Measurements from ENCODE around the gene CLEC20A. TPM values are rescaled to one million over a fixed set of nuclear protein-coding genes. Genes with fewer than 3 reads are reported as not detected.

The CLEC20A gene
- total and polyA plus RNA-seq, 2 of the 8 experiments (the other 6 are each of a cell fraction or from before 2014, with no cell fraction given) = not detected

- H3K9ac ChIP-seq (replicated peaks in 1 of 4; ENCODE audit: extremely low read depth in 1 of 4, low read depth in 3 of 4, low read length in 3 of 4) = no peak overlapping the region
- FAIRE-seq = peak; percentile 13
- no peaks in the 10 kb centered on the region for H3K23me2 ChIP-seq (ENCODE audit: low read depth, low read length)
- 0 out of 2 replicates have a peak, but pooled peaks cover 1% of the 10 kb centered on the region for H3K79me1 ChIP-seq (ENCODE audit: low read depth, low read length)
- POLR2A ChIA-PET (ENCODE audit: partially characterized antibody) = no interaction called here
- WGBS, 2 experiments (ENCODE audit: extremely low coverage in 1 of 2, insufficient coverage in 1 of 2, insufficient read length in 1 of 2, insufficient replicate concordance in 2 of 2, low coverage in 1 of 2, low lambda C conversion rate in 2 of 2, missing lambda C conversion rate in 1 of 2) = 100% methylated on average over 1 of the region's 1 CpG; no CpG with 5 or more reads in 1 of the 2 experiments
- H3K14ac ChIP-seq (ENCODE audit: insufficient read length) = no peak overlapping the region
- H2BK120ac ChIP-seq (replicated peaks; ENCODE audit: low read depth, low read length) = no peak overlapping the region
- H3K4me3 ChIP-seq (ENCODE audit: extremely low read depth in 1 of 4, insufficient read depth in 2 of 4, low read depth in 3 of 4, low read length in 4 of 4) = no peak overlapping the region
- no peak overlapping the region for H2AK5ac ChIP-seq (ENCODE audit: low read depth, low read length)
- H3K23ac ChIP-seq (ENCODE audit: insufficient read length) = no peak overlapping the region
- no peak overlapping the region for H4K91ac ChIP-seq (replicated peaks; ENCODE audit: insufficient read length, low read length)
- H3K9me3 ChIP-seq (ENCODE audit: insufficient read depth in 2 of 2, low read depth in 1 of 2, low read length in 1 of 2) = no peaks in the 10 kb centered on the region
- no peak for TF ChIP-seq BRCA1 (IDR thresholded peaks at IDR 0.05; ENCODE audit: low read depth, low read length)
- DNase-seq (ENCODE audit: low read depth in 1 of 2, low spot score in 2 of 2) = no peak
- H3K36me3 ChIP-seq (ENCODE audit: control insufficient read depth in 2 of 4, insufficient read depth in 4 of 4, low read length in 3 of 4) = peaks cover 0 to 3% (median 1%) of the 10 kb centered on the region in 4 experiments; a peak in 4 of 8 replicates
- no peaks in the 10 kb centered on the region for H3K27me3 ChIP-seq (replicated peaks in 1 of 4; ENCODE audit: control insufficient read depth in 3 of 4, extremely low read depth in 1 of 4, insufficient read depth in 3 of 4, low read length in 3 of 4)
- no peak overlapping the region for H3K4me2 ChIP-seq (ENCODE audit: insufficient read depth in 1 of 2, low read depth in 2 of 2, low read length in 2 of 2)
- H4K20me1 ChIP-seq (replicated peaks in 1 of 2; ENCODE audit: control insufficient read depth in 1 of 2, insufficient read depth in 2 of 2, low read length in 2 of 2) = no peaks in the 10 kb centered on the region
- CTCF ChIA-PET (ENCODE audit: partially characterized antibody) = interaction anchor here (0.7 kb wide), 1 partner anchor 49 kb away, joined by 3 read pairs; no protein-coding TSS in a partner anchor
- H3K4ac ChIP-seq (replicated peaks; ENCODE audit: insufficient read length, low read depth, low read length) = no peak overlapping the region
- H4K5ac ChIP-seq (ENCODE audit: insufficient read length, low read depth, low read length) = no peak overlapping the region
- H3K4me1 ChIP-seq (replicated peaks in 1 of 4; ENCODE audit: control insufficient read depth in 3 of 4, insufficient read depth in 4 of 4, low read length in 3 of 4) = peaks cover 0 to 3% (median 0%) of the 10 kb centered on the region in 4 experiments; a peak in 1 of 7 replicates
- no peak overlapping the region for H2BK20ac ChIP-seq (ENCODE audit: low read length)
- no peak overlapping the region for H2BK12ac ChIP-seq (ENCODE audit: low read depth, low read length)
- no peak overlapping the region for H3K18ac ChIP-seq (ENCODE audit: extremely low read depth, low read length)
- no peak overlapping the region for H3K27ac ChIP-seq (ENCODE audit: low read depth, low read length)
- H2BK5ac ChIP-seq (ENCODE audit: low read depth, low read length) = no peak overlapping the region
- H4K8ac ChIP-seq (ENCODE audit: extremely low read depth, insufficient read depth, low read length) = no peak overlapping the region
- no peak overlapping the region for H3K56ac ChIP-seq (replicated peaks; ENCODE audit: insufficient read length, low read depth, low read length)
- H2AFZ ChIP-seq (ENCODE audit: low read length) = no peak overlapping the region
- no peaks in the 10 kb centered on the region for H3K79me2 ChIP-seq (ENCODE audit: control insufficient read depth in 1 of 2, insufficient read depth in 2 of 2, low read length in 2 of 2)
- H2BK15ac ChIP-seq (ENCODE audit: low read length) = no peak overlapping the region
Measured at GRCh38 chr1:178477841-178478240, 18.9 kb downstream of the CLEC20A start.

All from H1 (cell line).